ENCODE data around the gene MAML2. TPM values are rescaled to one million over a fixed set of nuclear protein-coding genes. Genes with fewer than 3 reads are reported as not detected.

Gene MAML2
- total and polyA plus RNA-seq, 2 of the 13 experiments (the other 11 are each of a cell fraction or from before 2014, with no cell fraction given), result 2.3 to 25.9 TPM

GRCh38 chr11:96072592-96072991 is 270.4 kb downstream of the MAML2 start:
- WGBS (ENCODE audit: low lambda C conversion rate), result 91% methylated on average over 7 of the region's 7 CpGs
- intact Hi-C loops (cut with micrococcal nuclease; ENCODE audit: unreplicated experiment), result no loop called here
- H3K9me3 ChIP-seq (ENCODE audit: low read length), result no peaks in the 10 kb centered on the region
- H3K9ac ChIP-seq (ENCODE audit: insufficient read depth, low read depth, low read length), result no peak overlapping the region
- ChIA-PET POLR2A (no interaction called here), CTCF (ENCODE audit: low intra/inter-chr PET ratio, low total read pairs) (no interaction called here)
- no TSS peak for BruUV-seq (replicated peaks)
- TF ChIP-seq MEIS2 (CRISPR knock-in tag; IDR thresholded peaks at IDR 0.05) (no peak), HMG20A (CRISPR knock-in tag; IDR thresholded peaks at IDR 0.05; ENCODE audit: borderline replicate concordance) (no peak), ATF6 (CRISPR knock-in tag; conservative IDR thresholded peaks at IDR 0.05) (no peak), MED8 (CRISPR knock-in tag; IDR thresholded peaks at IDR 0.05; ENCODE audit: insufficient replicate concordance) (no peak), ZNF616 (CRISPR knock-in tag; IDR thresholded peaks at IDR 0.05; ENCODE audit: low read depth) (no peak), MIER3 (CRISPR knock-in tag; IDR thresholded peaks at IDR 0.05; ENCODE audit: borderline replicate concordance) (no peak), ZBTB14 (CRISPR knock-in tag; IDR thresholded peaks at IDR 0.05) (no peak), STAG1 (CRISPR knock-in tag; IDR thresholded peaks at IDR 0.05) (no peak), ADNP (CRISPR knock-in tag; IDR thresholded peaks at IDR 0.05) (no peak), PRDM10 (CRISPR knock-in tag; IDR thresholded peaks at IDR 0.05; ENCODE audit: low read depth) (no peak), SNAPC2 (CRISPR knock-in tag; IDR thresholded peaks at IDR 0.05) (no peak), PAX8 (CRISPR knock-in tag; IDR thresholded peaks at IDR 0.05; ENCODE audit: borderline replicate concordance) (no peak)
- peaks cover 9% of the 10 kb centered on the region for H3K4me1 ChIP-seq (ENCODE audit: insufficient read depth, low read length)
- H3K27ac ChIP-seq (ENCODE audit: extremely low read length, insufficient read depth, low read length), result no peak overlapping the region
- FAIRE-seq (no peak), DNase-seq (ENCODE audit: low spot score) (no peak), ATAC-seq (no peak)
- in situ Hi-C loops (cut with HindIII; ENCODE audit: extremely low pct_ligation_motif_present, low pct_unique_long_range_greater_than_20kb), result no loop called here
- H3K4me2 ChIP-seq (ENCODE audit: low read depth, low read length), result no peak overlapping the region
- no peak overlapping the region for H2AFZ ChIP-seq (ENCODE audit: low read length)
- peaks cover 3 to 19% of the 10 kb centered on the region in 2 experiments; a peak in 4 of 5 replicates for H3K36me3 ChIP-seq (replicated peaks in 1 of 2; ENCODE audit: control insufficient read depth in 1 of 2, insufficient read depth in 2 of 2, low read length in 2 of 2)
- no peaks in the 10 kb centered on the region for H4K20me1 ChIP-seq (ENCODE audit: insufficient read depth, low read length)
- H3K4me3 ChIP-seq (replicated peaks in 1 of 3; ENCODE audit: insufficient read depth in 1 of 3, low read depth in 2 of 3, low read length in 3 of 3), result no peak overlapping the region
- H3K79me2 ChIP-seq (ENCODE audit: insufficient read depth, low read length), result no peaks in the 10 kb centered on the region
- no peaks in the 10 kb centered on the region for H3K27me3 ChIP-seq (ENCODE audit: control insufficient read depth in 1 of 2, insufficient read depth in 2 of 2, low read length in 2 of 2)
